HL-60/S4 (cell line): ENCODE measurements around the gene QSOX2.

ENCODE experiments used
- in situ Hi-C: fragments of 300-500 bp; cut with MboI; formaldehyde crosslinking; loops from 2 replicates; pipeline ENCODE4 v1.14.3; 2022; ENCODE audit warnings: low sequenced_read_pairs

QSOX2 gene

GRCh38 chr9:136283291-136284235 lies 38.0 kb upstream of the QSOX2 start:
- in situ Hi-C loops: no loop called here

- in situ Hi-C loops: no loop called here
Observed at GRCh38 chr9:136282272-136282861, 36.8 kb upstream of the QSOX2 start.

- in situ Hi-C loops: no loop called here
Observed at GRCh38 chr9:136281421-136282271, 36.0 kb upstream of the QSOX2 start.

DNA sequence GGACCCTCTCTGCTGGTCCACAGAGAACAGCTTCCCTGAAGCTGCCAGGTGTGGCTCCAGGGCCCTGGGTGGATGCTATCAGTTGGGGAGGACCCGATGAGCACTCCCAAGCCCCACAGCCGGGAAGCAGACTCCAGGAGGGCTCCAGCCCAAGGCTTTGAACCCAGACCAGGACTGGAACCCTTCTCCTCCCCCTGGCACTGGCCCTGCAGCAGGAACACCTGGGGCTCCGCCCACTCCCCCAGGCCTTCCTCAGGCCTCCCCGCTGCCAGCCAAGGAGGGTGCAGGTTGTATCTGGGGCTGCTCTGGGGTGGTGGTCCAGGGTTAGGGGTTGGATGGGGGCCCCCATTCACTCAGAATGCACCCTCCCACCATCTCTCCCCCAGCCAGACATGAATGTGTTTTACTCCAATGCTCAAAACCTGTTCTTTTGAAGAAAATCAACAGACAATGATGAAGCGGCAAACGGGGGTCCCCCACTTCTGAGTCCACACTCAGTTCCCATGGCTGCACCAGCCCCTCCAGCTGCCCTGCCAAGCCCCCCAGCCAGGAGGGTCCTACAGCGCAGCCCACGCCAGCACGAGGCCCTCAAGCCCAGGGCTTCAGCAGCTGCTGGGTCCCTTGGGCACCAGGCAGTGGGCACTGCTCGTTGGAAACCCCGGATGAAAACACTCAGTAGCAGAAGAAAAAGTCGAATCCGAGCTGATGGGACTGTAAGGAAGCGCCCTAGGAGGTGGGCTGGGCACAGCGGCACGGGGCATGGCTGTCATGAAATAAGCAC lies 35.1 kb upstream of the QSOX2 start:
- in situ Hi-C loops: no loop called here

- in situ Hi-C loops: no loop called here
Observed at GRCh38 chr9:136279471-136279870, 33.9 kb upstream of the QSOX2 start.

- in situ Hi-C loops: no loop called here
Observed at GRCh38 chr9:136278894-136279293, 33.3 kb upstream of the QSOX2 start.

- in situ Hi-C loops: no loop called here
Observed at GRCh38 chr9:136278221-136278620, 32.6 kb upstream of the QSOX2 start.

- in situ Hi-C loops: no loop called here
Observed at GRCh38 chr9:136277746-136278145, 32.1 kb upstream of the QSOX2 start.

DNA sequence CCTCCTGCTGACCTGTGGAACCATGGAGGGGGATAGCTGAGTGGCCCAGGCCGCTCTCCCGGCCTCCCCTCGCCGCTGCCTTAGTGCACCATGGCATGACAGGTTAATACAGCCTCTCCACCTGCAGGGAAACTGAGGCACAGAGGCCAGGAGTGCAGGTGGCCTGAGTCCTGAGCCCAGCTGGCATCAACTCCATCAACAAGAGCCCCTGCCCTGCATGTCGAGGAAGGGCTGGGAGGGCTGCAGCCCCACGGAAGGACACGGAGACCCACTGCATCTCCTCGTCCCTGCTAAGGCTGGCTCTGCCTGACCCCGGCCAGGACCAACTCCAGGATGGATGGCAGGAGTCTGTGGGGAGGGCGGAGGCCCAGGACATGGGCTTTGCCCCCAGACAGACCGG lies 31.1 kb upstream of the QSOX2 start:
- in situ Hi-C loops: no loop called here

- in situ Hi-C loops: no loop called here
Observed at GRCh38 chr9:136275655-136276429, 30.2 kb upstream of the QSOX2 start.

- in situ Hi-C loops: loop anchor here (5.0 kb wide), 1 partner anchor 103 kb away; no protein-coding TSS in a partner anchor
Observed at GRCh38 chr9:136274786-136275654, 29.4 kb upstream of the QSOX2 start.

DNA sequence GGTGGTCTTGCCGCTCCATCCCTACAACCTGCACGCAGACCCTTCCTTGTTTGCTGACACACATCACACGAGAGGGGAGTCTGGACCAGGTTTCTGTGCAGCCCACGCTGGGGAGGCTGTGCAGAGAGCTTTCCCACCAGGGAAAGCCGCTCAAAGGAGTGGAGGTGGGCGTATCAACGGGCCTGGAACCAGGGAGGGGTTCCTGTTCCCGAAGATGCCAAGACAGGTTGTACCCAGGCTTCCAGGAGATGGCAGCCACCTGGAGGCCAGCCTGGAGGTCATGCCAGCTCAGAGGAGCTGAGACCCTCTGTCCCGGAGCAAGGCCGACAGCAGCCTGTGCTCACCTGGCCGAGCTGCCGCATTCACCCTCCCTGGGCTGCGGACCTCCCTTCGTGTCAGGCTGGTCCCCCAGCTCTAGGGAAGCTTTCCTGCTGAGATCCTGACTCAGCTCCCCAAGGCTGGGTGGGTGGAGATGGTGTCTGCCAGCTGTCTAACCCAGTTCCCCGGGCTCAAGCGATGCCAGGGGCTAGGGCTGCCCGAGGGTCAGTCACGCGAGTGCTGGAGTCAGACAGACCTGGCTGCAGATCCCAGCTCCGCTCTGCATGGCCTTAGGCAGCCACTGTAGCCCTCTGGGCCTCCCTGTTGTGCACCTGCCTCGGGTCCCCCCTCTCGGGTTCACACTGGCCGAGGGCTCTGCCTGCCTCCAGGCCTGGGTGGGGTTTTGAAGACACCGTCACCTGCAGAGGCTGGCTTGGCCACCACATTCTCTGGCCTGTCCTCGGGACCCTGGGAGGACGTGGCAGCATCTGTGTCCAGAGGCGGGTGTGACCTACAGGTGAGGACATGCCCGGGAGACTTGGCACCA lies 28.5 kb upstream of the QSOX2 start:
- in situ Hi-C loops: loop anchor here (5.0 kb wide), 1 partner anchor 102 kb away; no protein-coding TSS in a partner anchor

DNA sequence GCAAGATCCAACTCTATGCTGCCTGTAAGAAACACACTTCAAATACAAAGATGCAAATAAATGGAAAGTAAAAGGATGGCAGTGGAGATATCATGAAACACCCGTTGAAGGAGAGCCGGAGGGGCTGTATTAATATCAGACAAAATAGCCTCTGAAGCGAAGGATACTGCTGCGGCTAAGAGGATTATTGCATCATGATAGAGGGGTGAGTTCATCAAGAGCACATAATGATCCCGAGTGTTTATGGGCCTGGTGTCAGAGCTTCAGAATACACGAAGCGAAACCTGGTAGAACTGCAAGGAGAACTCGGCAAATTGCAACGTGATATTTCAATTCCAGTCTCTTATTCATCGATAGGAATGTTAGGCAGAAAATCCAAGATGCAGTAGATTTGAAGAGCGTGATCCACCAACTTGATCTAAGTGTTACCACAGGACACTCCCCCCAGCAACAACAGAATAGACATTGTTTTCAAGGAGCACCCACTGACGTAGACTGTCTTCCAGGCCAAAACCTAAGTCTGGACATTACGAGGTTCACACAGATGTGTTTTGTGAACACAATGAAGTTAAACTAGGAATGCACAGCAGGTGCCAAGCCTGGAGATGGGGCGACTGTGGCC lies 27.7 kb upstream of the QSOX2 start:
- in situ Hi-C loops: loop anchor here (5.0 kb wide), 1 partner anchor 101 kb away; no protein-coding TSS in a partner anchor

DNA sequence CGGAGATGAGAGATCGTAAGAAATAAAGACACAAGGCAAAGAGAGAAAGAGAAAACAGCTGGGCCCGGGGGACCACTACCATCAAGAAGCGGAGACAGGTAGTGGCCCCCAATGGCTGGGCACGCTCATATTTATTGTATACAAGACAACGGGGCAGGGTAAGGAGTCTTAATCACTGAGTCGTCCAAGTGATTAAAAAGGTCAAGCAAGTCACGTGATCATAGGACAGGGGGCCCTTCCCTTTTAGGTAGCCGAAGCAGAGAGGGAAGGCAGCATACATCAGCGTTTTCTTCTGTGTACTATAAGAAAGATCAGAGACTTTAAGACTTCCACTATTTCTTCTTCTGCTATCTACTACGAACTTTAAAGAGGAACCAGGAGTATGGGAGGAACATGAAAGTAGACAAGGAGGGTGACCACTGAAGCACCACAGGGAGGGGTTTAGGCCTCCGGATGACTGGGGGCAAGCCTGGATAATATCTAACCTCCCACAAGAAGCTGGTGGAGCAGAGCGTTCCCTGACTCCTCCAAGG lies 24.6 kb upstream of the QSOX2 start:
- in situ Hi-C loops: loop anchor here (5.0 kb wide), 1 partner anchor 98 kb away; no protein-coding TSS in a partner anchor

- in situ Hi-C loops: no loop called here
Observed at GRCh38 chr9:136268735-136269134, 23.1 kb upstream of the QSOX2 start.

GRCh38 chr9:136268318-136268717 lies 22.7 kb upstream of the QSOX2 start:
- in situ Hi-C loops: no loop called here
